Naive thymus-derived CD4-positive, alpha-beta T cell (primary cell): ENCODE results near the gene LRRN1. TPM values are rescaled to one million over a fixed set of nuclear protein-coding genes. Genes with fewer than 3 reads are reported as not detected.
"Not testable (repeated sequence)": the region's sequence is repeated elsewhere in the genome, so short reads cannot be mapped to it uniquely, and the experiment has no call there.

Source experiments
- ATAC-seq: fragments of 150-1000 bp; cut with Tn5 transposase; 2 replicates; pipeline ENCODE4 v1.10.0; 2021; ENCODE audit warnings: mild to moderate bottlenecking, moderate library complexity
- CTCF ChIA-PET: fragments of 350-600 bp; sonication (Branson Sonifier 250); formaldehyde crosslinking; loops from one replicate; lab custom pipeline; 2021; ENCODE audit warnings: antibody characterized with exemption; lab: Charles Lee
- POLR2A ChIA-PET: fragments of 350-600 bp; sonication (Branson Sonifier 250); formaldehyde crosslinking; loops from one replicate; lab custom pipeline; 2021; ENCODE audit warnings: antibody characterized with exemption, inconsistent platforms; lab: Charles Lee
- DNase-seq, 9 donors: peaks; one replicate each; pipeline versions ENCODE4 v3.0.0 to v3.0.0-alpha.2; 2020 to 2022; ENCODE audit warnings: mixed read lengths in 1 of 9
- H3K27ac ChIP-seq: one replicate; pipeline ENCODE4 v1.7.0; 2013; ENCODE audit warnings: mild to moderate bottlenecking, low read depth, low read length, moderate library complexity
- H3K27me3 ChIP-seq, 2 donors: one replicate each; pipeline ENCODE4 v1.7.0; 2013; ENCODE audit warnings: low read length in 2 of 2, mild to moderate bottlenecking in 2 of 2, moderate library complexity in 2 of 2; ENCODE audit not compliant: control insufficient read depth in 2 of 2, insufficient read depth in 2 of 2
- H3K36me3 ChIP-seq, 3 experiments: 1 replicate in 2 of 3; 2 replicates in 1 of 3; pipeline ENCODE4 v1.7.0; 2013; ENCODE audit warnings: low read length in 3 of 3, mild to moderate bottlenecking in 3 of 3, moderate library complexity in 1 of 3; ENCODE audit not compliant: insufficient read depth in 3 of 3, control insufficient read depth in 2 of 3
- H3K4me1 ChIP-seq, 2 donors: one replicate each; pipeline ENCODE4 v1.7.0; 2013; ENCODE audit warnings: low read length in 2 of 2, mild to moderate bottlenecking in 2 of 2, moderate library complexity in 1 of 2; ENCODE audit not compliant: control insufficient read depth in 2 of 2, insufficient read depth in 2 of 2
- H3K4me3 ChIP-seq: 2 replicates; pipeline ENCODE4 v1.7.0; 2013; ENCODE audit warnings: mild to moderate bottlenecking, low read length
- H3K9me3 ChIP-seq, 3 experiments: 1 replicate in 2 of 3; 2 replicates in 1 of 3; pipeline ENCODE4 v1.7.0; 2013; ENCODE audit warnings: low read length in 3 of 3; ENCODE audit not compliant: control insufficient read depth in 2 of 3
- H3K27ac Mint-ChIP-seq, 9 donors: one replicate each; pipeline ENCODE4 v1.8.0; 2020 to 2022; ENCODE audit warnings: mixed read lengths in 9 of 9, mild to moderate bottlenecking in 8 of 9, moderate library complexity in 5 of 9, inconsistent platforms in 2 of 9
- H3K27me3 Mint-ChIP-seq, 5 donors: one replicate each; pipeline ENCODE4 v1.8.0; 2021 to 2022; ENCODE audit warnings: mixed read lengths in 5 of 5, mild to moderate bottlenecking in 1 of 5
- H3K36me3 Mint-ChIP-seq, 5 donors: one replicate each; pipeline ENCODE4 v1.8.0; 2020 to 2022; ENCODE audit warnings: mixed read lengths in 5 of 5, mild to moderate bottlenecking in 3 of 5, inconsistent platforms in 1 of 5
- H3K4me1 Mint-ChIP-seq, 7 donors: one replicate each; pipeline ENCODE4 v1.8.0; 2020 to 2022; ENCODE audit warnings: mixed read lengths in 7 of 7, mild to moderate bottlenecking in 3 of 7, inconsistent platforms in 1 of 7
- H3K4me3 Mint-ChIP-seq, 10 donors: one replicate each; pipeline ENCODE4 v1.8.0; 2020 to 2022; ENCODE audit warnings: mild to moderate bottlenecking in 10 of 10, mixed read lengths in 10 of 10, moderate library complexity in 6 of 10, inconsistent platforms in 2 of 10
- H3K9me3 Mint-ChIP-seq, 11 donors: one replicate each; pipeline ENCODE4 v1.8.0; 2020 to 2022; ENCODE audit warnings: mixed read lengths in 11 of 11, mild to moderate bottlenecking in 4 of 11, inconsistent platforms in 1 of 11, moderate library complexity in 1 of 11
- intact Hi-C, 2 donors: fragments of 100-400 bp; cut with micrococcal nuclease; formaldehyde crosslinking; loops; one replicate each; pipeline ENCODE4 v1.15.1; 2023
- polyA plus RNA-seq, 2 donors: library from polyadenylated mRNA; unstranded; fragments of 300-500 nt; fragmentation: Illumina TruSeq; gene quantifications; one replicate each; pipeline ENCODE4 v1.2.3, GENCODE V29; 2021
- total RNA-seq, 6 experiments: library from RNA in 5 of 6; stranded (reverse) in 5 of 6; gene quantifications; 1 replicate in 5 of 6; 2 replicates in 1 of 6; pipeline ENCODE4 v1.2.3 and lab custom pipeline; 2021 to 2026

The LRRN1 gene
- total and polyA plus RNA-seq, 7 experiments from 2014 or later = 0.12 to 2.5 (median 1.2) TPM; not detected in 1

GRCh38 chr3:3860235-3860634 lies 61.0 kb downstream of the LRRN1 start:
- Mint-ChIP-seq H3K4me1 (peaks cover 0 to under 1% (median 0%) of the 10 kb centered on the region in 7 donors), H3K9me3 (peaks cover 0 to 13% (median 0%) of the 10 kb centered on the region in 11 donors), H3K27me3 (peaks cover 0 to 5% (median 0%) of the 10 kb centered on the region in 5 donors), H3K36me3 (peaks cover 0 to 16% (median 7%) of the 10 kb centered on the region in 5 donors), H3K4me3 (no peak overlapping the region), H3K27ac (no peak overlapping the region)
- POLR2A ChIA-PET = no interaction called here
- no peak overlapping the region for H3K4me3 ChIP-seq
- no peaks in the 10 kb centered on the region for H3K9me3 ChIP-seq
- no peaks in the 10 kb centered on the region for H3K27me3 ChIP-seq
- DNase-seq = no peak
- CTCF ChIA-PET = interaction anchor here (0.6 kb wide), 1 partner anchor 207 kb away, joined by 3 read pairs; no protein-coding TSS in a partner anchor
- no peak overlapping the region for H3K27ac ChIP-seq
- intact Hi-C loops = no loop called here
- ATAC-seq = no peak
- no peaks in the 10 kb centered on the region for H3K4me1 ChIP-seq
- no peaks in the 10 kb centered on the region for H3K36me3 ChIP-seq

DNA sequence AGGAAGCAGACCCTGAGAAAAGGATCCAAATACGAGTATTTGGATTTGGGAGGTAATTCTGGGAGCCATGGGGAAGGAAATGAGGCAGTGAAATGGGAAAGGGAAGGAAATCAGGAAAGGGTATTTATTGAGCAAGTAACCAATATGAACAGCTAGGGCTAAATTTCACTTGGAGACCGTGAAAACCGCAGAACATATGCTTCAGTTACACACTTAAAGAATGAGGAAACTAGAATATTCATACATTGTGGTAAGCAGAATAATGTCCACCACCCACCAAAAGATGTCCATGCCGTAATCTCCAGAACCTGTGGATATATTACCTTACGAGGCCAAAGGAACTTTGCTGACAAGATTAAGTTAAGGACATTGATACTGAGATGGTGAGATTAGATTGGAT lies 63.3 kb downstream of the LRRN1 start:
- Mint-ChIP-seq H3K27ac (no peak overlapping the region), H3K27me3 (peaks cover 0 to 5% (median 0%) of the 10 kb centered on the region in 5 donors), H3K9me3 (peaks cover 0 to 15% (median under 1%) of the 10 kb centered on the region in 11 donors), H3K4me1 (no peaks in the 10 kb centered on the region), H3K36me3 (peaks cover 0 to 19% (median 14%) of the 10 kb centered on the region in 5 donors), H3K4me3 (no peak overlapping the region)
- Histone ChIP-seq H3K4me1 (no peaks in the 10 kb centered on the region), H3K27me3 (no peaks in the 10 kb centered on the region), H3K9me3 (no peaks in the 10 kb centered on the region), H3K36me3 (no peaks in the 10 kb centered on the region), H3K27ac (no peak overlapping the region), H3K4me3 (no peak overlapping the region)
- CTCF ChIA-PET = no interaction called here
- ATAC-seq (no peak), DNase-seq (no peak)
- intact Hi-C loops = no loop called here
- POLR2A ChIA-PET = no interaction called here

DNA sequence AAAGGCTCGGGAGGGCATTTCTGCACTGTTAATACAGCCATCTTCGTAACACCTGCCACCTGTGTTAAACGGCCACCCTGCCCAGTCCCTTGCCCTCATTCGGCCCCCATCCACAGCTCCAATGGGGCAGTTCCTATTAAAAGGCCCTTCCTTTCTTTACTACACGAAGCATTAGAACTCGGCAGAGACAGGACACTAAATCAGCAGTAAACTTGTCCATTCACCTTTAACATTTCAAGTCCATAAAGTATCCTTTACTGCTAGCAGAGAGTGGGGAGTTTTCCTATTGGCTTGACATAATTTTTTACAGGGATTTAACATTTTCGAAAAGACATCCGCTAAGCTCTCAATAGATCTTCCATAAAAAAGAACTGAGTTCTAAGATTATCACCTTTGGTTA lies 76.3 kb downstream of the LRRN1 start:
- Mint-ChIP-seq H3K9me3 (peaks cover 0 to 4% (median 0%) of the 10 kb centered on the region in 11 donors), H3K4me1 (no peaks in the 10 kb centered on the region), H3K4me3 (no peak overlapping the region), H3K27me3 (no peaks in the 10 kb centered on the region), H3K27ac (no peak overlapping the region), H3K36me3 (peaks cover 0 to 5% (median 3%) of the 10 kb centered on the region in 5 donors)
- no peaks in the 10 kb centered on the region for H3K36me3 ChIP-seq
- CTCF ChIA-PET = no interaction called here
- POLR2A ChIA-PET = no interaction called here
- H3K9me3 ChIP-seq = no peaks in the 10 kb centered on the region
- no peak overlapping the region for H3K27ac ChIP-seq
- H3K4me1 ChIP-seq = no peaks in the 10 kb centered on the region
- ATAC-seq (no peak), DNase-seq (no peak)
- no peak overlapping the region for H3K4me3 ChIP-seq
- intact Hi-C loops = no loop called here
- H3K27me3 ChIP-seq = no peaks in the 10 kb centered on the region

- no peak overlapping the region for H3K4me3 ChIP-seq
- no peaks in the 10 kb centered on the region for H3K36me3 ChIP-seq
- no peaks in the 10 kb centered on the region for H3K9me3 ChIP-seq
- no peak for DNase-seq
- intact Hi-C loops = no loop called here
- Mint-ChIP-seq H3K27ac (no peak overlapping the region), H3K4me3 (no peak overlapping the region), H3K27me3 (no peaks in the 10 kb centered on the region), H3K9me3 (peaks cover 0 to 11% (median 3%) of the 10 kb centered on the region in 11 donors), H3K36me3 (no peaks in the 10 kb centered on the region), H3K4me1 (no peaks in the 10 kb centered on the region)
- no peaks in the 10 kb centered on the region for H3K4me1 ChIP-seq
- no peaks in the 10 kb centered on the region for H3K27me3 ChIP-seq
- ChIA-PET CTCF (no interaction called here), POLR2A (no interaction called here)
- no peak for ATAC-seq
- H3K27ac ChIP-seq = no peak overlapping the region
Measured at GRCh38 chr3:3881050-3881449, 81.8 kb downstream of the LRRN1 start.

DNA sequence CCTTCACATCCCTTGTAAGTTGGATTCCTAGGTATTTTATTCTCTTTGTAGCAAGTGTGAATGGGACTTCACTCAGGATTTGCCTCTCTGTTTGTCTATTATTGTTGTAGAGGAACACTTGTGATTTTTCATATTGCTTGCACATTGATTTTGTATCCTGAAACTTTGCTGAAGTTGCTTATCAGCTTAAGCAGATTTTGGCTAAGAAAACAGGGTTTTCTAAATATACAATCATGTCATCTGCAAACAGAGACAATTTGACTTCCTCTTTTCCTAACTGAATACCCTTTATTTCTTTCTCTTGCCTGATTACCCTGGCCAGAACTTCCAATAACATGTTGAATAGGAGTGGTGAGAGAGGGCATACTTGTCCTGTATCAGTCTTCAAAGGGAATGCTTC lies 88.1 kb downstream of the LRRN1 start:
- H3K36me3 Mint-ChIP-seq, H3K27ac ChIP-seq, POLR2A ChIA-PET, H3K4me1 ChIP-seq, H3K27me3 ChIP-seq, CTCF ChIA-PET, H3K4me3 ChIP-seq, DNase-seq, H3K27ac Mint-ChIP-seq, H3K27me3 Mint-ChIP-seq, intact Hi-C loops, H3K36me3 ChIP-seq, ATAC-seq, H3K4me3 Mint-ChIP-seq, H3K9me3 ChIP-seq, H3K4me1 Mint-ChIP-seq: not testable (repeated sequence)
- peaks cover 4 to 54% (median 24%) of the 10 kb centered on the region in 11 donors for H3K9me3 Mint-ChIP-seq

GRCh38 chr3:3893590-3893989 lies 94.4 kb downstream of the LRRN1 start:
- intact Hi-C loops = no loop called here
- H3K27me3 Mint-ChIP-seq = peaks cover 0 to 4% (median 0%) of the 10 kb centered on the region in 5 donors
- H3K36me3 Mint-ChIP-seq = peaks cover 0 to 14% (median 3%) of the 10 kb centered on the region in 5 donors
- no peak overlapping the region for H3K4me3 Mint-ChIP-seq
- no peaks in the 10 kb centered on the region for H3K4me1 Mint-ChIP-seq
- Histone ChIP-seq H3K4me1 (no peaks in the 10 kb centered on the region), H3K9me3 (no peaks in the 10 kb centered on the region), H3K4me3 (no peak overlapping the region), H3K36me3 (no peaks in the 10 kb centered on the region), H3K27ac (no peak overlapping the region), H3K27me3 (no peaks in the 10 kb centered on the region)
- ATAC-seq (no peak), DNase-seq (no peak)
- POLR2A ChIA-PET = no interaction called here
- peaks cover under 1 to 40% (median 21%) of the 10 kb centered on the region in 11 donors for H3K9me3 Mint-ChIP-seq
- no peak overlapping the region for H3K27ac Mint-ChIP-seq
- CTCF ChIA-PET = no interaction called here
